Measurements from ENCODE around the gene MYO10.

GRCh38 chr5:16899171-16899570, 36.9 kb downstream of the MYO10 start:
- TF ChIP-seq POLR2A (IDR thresholded peaks at IDR 0.05; ENCODE audit: low read depth, low read length) (no peak), CTCF (IDR thresholded peaks at IDR 0.05; ENCODE audit: extremely low read depth in 1 of 2, insufficient read depth in 1 of 2, low read depth in 1 of 2, low read length in 2 of 2) (no peak), MYC (IDR thresholded peaks at IDR 0.05; ENCODE audit: low read depth, low read length) (no peak), EZH2 (IDR thresholded peaks at IDR 0.05; ENCODE audit: borderline replicate concordance, low read depth, low read length, severe bottlenecking) (no peak), POLR2AphosphoS5 (IDR thresholded peaks at IDR 0.05; ENCODE audit: insufficient read depth, low read depth, low read length) (no peak)
